LNCaP clone FGC (cell line): ENCODE results near the gene STIM2.

Source experiments
- DNase-seq: peaks from one replicate; pipeline ENCODE4 v3.0.0-alpha.2; 2011; ENCODE audit warnings: low read depth
- H3K4me3 ChIP-seq: 2 replicates; pipeline ENCODE4 v1.5.1; 2011; ENCODE audit warnings: mild to moderate bottlenecking, low read depth, low read length, control low read depth
- CTCF ChIP-seq: IDR thresholded peaks from 2 replicates; pipeline ENCODE4 v1.5.1; 2012; ENCODE audit warnings: mild to moderate bottlenecking; ENCODE audit not compliant: control insufficient read depth, insufficient read depth; ENCODE audit errors: extremely low read depth

Gene STIM2

DNA sequence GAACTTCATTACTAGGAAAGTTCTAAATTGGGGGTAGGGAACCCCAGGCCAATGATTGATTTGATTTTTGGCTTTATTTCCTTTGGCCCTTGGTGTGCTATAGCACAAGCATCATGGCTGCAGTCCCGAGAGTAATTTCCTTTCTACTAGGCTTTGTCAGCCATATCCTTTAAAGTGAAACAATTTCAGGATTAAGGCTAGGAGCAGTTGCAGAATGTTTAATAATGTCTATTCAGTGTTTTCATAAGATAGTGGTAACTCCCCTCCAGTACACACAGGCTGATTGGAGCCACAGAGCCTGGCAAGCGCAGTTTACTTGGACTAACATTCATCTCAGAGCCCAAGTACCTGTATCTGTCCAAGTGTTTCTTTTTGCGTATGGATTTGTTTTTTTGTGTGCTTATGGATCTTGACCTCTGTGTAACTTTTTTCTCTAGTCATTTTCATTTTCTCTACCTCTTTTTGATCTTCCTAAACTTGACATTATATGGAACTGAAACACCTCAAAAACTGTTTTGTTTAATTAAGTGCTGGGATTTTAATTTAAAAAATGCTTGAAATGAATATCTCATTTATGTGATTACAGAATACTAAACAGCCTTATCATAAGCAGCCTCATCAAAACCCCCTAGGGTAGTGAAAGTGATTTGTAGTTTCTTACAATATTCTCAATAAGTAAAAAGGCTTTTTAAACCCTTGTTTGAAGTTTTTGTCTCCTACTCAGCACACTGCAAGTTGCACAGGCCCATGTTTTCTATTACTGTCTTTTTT is 7.5 kb downstream of the STIM2 start:
- no peak for TF ChIP-seq CTCF
- DNase-seq: no peak
- no peak overlapping the region for H3K4me3 ChIP-seq

- TF ChIP-seq CTCF: no peak
- no peak for DNase-seq
- H3K4me3 ChIP-seq: no peak overlapping the region
Measured at GRCh38 chr4:26870576-26871262, 10.1 kb downstream of the STIM2 start.

DNA sequence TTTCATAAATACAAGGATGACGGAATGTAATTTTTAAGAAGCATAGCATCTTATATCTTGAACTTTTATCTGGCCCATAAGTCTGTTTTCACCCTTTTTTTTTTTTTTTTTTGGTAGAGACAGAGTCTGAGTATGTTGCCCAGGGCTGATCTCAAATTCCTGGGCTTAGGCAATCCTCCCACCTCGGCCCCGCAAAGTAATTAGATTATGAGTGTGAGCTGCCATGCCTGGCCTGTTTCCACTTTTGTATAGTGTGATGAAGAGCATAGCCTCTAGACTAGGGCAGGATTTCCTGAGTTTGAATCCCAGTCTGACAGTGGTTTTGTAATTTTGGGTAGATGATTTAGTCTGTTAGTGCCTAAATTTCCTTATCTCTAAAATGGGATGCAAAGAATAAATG is 11.0 kb downstream of the STIM2 start:
- DNase-seq: no peak
- TF ChIP-seq CTCF: no peak
- no peak overlapping the region for H3K4me3 ChIP-seq

- DNase-seq: no peak
- H3K4me3 ChIP-seq: no peak overlapping the region
- no peak for TF ChIP-seq CTCF
Measured at GRCh38 chr4:26873391-26874026, 12.9 kb downstream of the STIM2 start.

DNA sequence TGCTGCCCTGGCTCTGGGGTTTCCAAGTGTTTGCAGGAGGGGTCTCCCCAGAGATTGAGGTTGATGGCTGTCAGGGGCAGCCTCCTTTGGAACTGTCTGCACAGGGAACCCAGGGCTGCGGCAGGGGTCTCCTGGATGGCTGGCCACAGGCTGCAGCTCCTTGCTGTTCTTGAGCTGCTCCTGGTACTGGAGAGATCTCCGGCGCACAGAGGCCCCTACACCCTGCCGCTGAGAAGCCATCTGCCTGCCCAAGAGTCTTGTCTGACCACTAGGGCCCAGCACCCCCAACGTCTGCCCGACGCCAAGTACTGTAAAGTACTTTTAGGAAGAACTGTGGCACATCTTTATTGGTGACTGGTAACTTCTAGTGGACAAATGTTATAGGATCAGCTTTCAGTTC is 13.5 kb downstream of the STIM2 start:
- no peak for DNase-seq
- TF ChIP-seq CTCF: no peak
- no peak overlapping the region for H3K4me3 ChIP-seq

- no peak for DNase-seq
- H3K4me3 ChIP-seq: no peak overlapping the region
- TF ChIP-seq CTCF: no peak
Measured at GRCh38 chr4:26877406-26877805, 16.8 kb downstream of the STIM2 start.
